Testis (tissue), 3 donors: Measurements from ENCODE around the gene TAF13. TPM values are rescaled to one million over a fixed set of nuclear protein-coding genes. Genes with fewer than 3 reads are reported as not detected.

Experiments used
- DNase-seq: peaks from one replicate; pipeline ENCODE4 v3.0.0-alpha.2; 2019
- H3K27ac ChIP-seq, 2 donors: fragments of 200-600 bp; sonication (generic); one replicate each; pipeline ENCODE4 v1.5.1; 2019
- H3K27me3 ChIP-seq: fragments of 200-600 bp; sonication (generic); one replicate; pipeline ENCODE4 v1.5.1; 2019
- H3K36me3 ChIP-seq: fragments of 200-600 bp; sonication (generic); one replicate; pipeline ENCODE4 v1.5.1; 2017; ENCODE audit warnings: low read depth; ENCODE audit errors: missing control alignments
- H3K4me1 ChIP-seq: fragments of 200-600 bp; sonication (generic); one replicate; pipeline ENCODE4 v1.5.1; 2019
- H3K4me3 ChIP-seq, 2 donors: fragments of 200-600 bp; sonication (generic); one replicate each; pipeline ENCODE4 v1.5.1; 2017 to 2019
- H3K9me3 ChIP-seq: fragments of 200-600 bp; sonication (generic); one replicate; pipeline ENCODE4 v1.5.1; 2017
- CTCF ChIP-seq, 3 experiments: fragments of 450-650 bp in 2 of 3; fragments of 200-600 bp in 1 of 3; sonication (generic) in 1 of 3; IDR thresholded peaks; one replicate each; pipeline ENCODE4 v1.5.1; 2016 to 2019; ENCODE audit warnings: antibody characterized with exemption in 3 of 3, mild to moderate bottlenecking in 2 of 3, moderate library complexity in 1 of 3
- POLR2A ChIP-seq: fragments of 450-650 bp; IDR thresholded peaks from one replicate; pipeline ENCODE4 v1.6.1; 2017; ENCODE audit warnings: antibody characterized with exemption, mild to moderate bottlenecking, moderate library complexity
- WGBS, 2 donors: methylation state at CpG; one replicate each; pipeline ENCODE4 v1.1.5; 2018; 5-methylcytosine and 5-hydroxymethylcytosine counted together
- intact Hi-C: fragments of 100-400 bp; cut with DNase I; formaldehyde crosslinking; loops from one replicate; pipeline ENCODE4 v1.15.1; 2023; ENCODE audit warnings: low total_unique reads
- polyA plus RNA-seq: library from polyadenylated mRNA; stranded (reverse); fragments of 350-450 nt; fragmentation: Illumina TruSeq; extraction: RNeasy Lipid Tissue Mini Kit (QIAGEN cat#74804); gene quantifications from one replicate; pipeline ENCODE4 v1.2.3, GENCODE V29; 2014; ENCODE audit warnings: low read depth, low replicate concordance; ENCODE audit not compliant: insufficient read depth
- total RNA-seq, 2 donors: library from RNA; depleted of rRNA; stranded (reverse); fragments of >200 nt; gene quantifications; one replicate each; pipeline ENCODE4 v1.2.3, GENCODE V29; 2016

Gene TAF13
- total and polyA plus RNA-seq, 3 donors from 2014 or later: 27.9 to 42.0 (median 38.5) TPM

GRCh38 chr1:109104364-109105151 lies 28.8 kb upstream of the TAF13 start:
- DNase-seq: no peak
- WGBS, 2 donors: 71 to 77% methylated on average over 20 of the region's 20 CpGs
- H3K36me3 ChIP-seq: no peaks in the 10 kb centered on the region
- no peaks in the 10 kb centered on the region for H3K9me3 ChIP-seq
- H3K27ac ChIP-seq: no peak overlapping the region
- H3K27me3 ChIP-seq: no peaks in the 10 kb centered on the region
- no peak overlapping the region for H3K4me3 ChIP-seq
- intact Hi-C loops: no loop called here
- no peak for TF ChIP-seq CTCF (IDR thresholded peaks at IDR 0.05)
- TF ChIP-seq POLR2A: no peak
- peaks cover 9% of the 10 kb centered on the region for H3K4me1 ChIP-seq

GRCh38 chr1:109099938-109100773 lies 24.4 kb upstream of the TAF13 start:
- no peaks in the 10 kb centered on the region for H3K9me3 ChIP-seq
- 0 to 1% methylated on average over 28 to 77 of the region's 77 CpGs for WGBS, 2 donors
- peak overlapping the region; percentile 96 for H3K27ac ChIP-seq
- peaks cover 9% of the 10 kb centered on the region for H3K4me1 ChIP-seq
- peak; percentile 98 for DNase-seq
- peak; percentile 90 to 95 (median 91) for TF ChIP-seq CTCF (IDR thresholded peaks at IDR 0.05)
- peak; percentile 84 for TF ChIP-seq POLR2A
- intact Hi-C loops: no loop called here
- H3K27me3 ChIP-seq: no peaks in the 10 kb centered on the region
- peak overlapping the region; percentile 97 to 100 for H3K4me3 ChIP-seq
- H3K36me3 ChIP-seq: no peaks in the 10 kb centered on the region

- WGBS, 2 donors: 45 to 51% methylated on average over 1 of the region's 1 CpG
- Histone ChIP-seq H3K27ac (no peak overlapping the region), H3K4me1 (peaks cover 14% of the 10 kb centered on the region), H3K9me3 (no peaks in the 10 kb centered on the region), H3K4me3 (no peak overlapping the region), H3K36me3 (no peaks in the 10 kb centered on the region), H3K27me3 (no peaks in the 10 kb centered on the region)
- TF ChIP-seq POLR2A (no peak), CTCF (IDR thresholded peaks at IDR 0.05) (no peak)
- intact Hi-C loops: no loop called here
- DNase-seq: peak; percentile 6
Observed at GRCh38 chr1:109096120-109096519, 20.3 kb upstream of the TAF13 start.

GRCh38 chr1:109095631-109096030 lies 19.8 kb upstream of the TAF13 start:
- no peaks in the 10 kb centered on the region for H3K36me3 ChIP-seq
- intact Hi-C loops: no loop called here
- no peak for DNase-seq
- H3K4me3 ChIP-seq: no peak overlapping the region
- WGBS, 2 donors: 92 to 96% methylated on average over 1 of the region's 1 CpG
- no peak for TF ChIP-seq CTCF (IDR thresholded peaks at IDR 0.05)
- TF ChIP-seq POLR2A: no peak
- no peak overlapping the region for H3K27ac ChIP-seq
- no peaks in the 10 kb centered on the region for H3K27me3 ChIP-seq
- H3K4me1 ChIP-seq: peaks cover 14% of the 10 kb centered on the region
- H3K9me3 ChIP-seq: no peaks in the 10 kb centered on the region
